NB4 (cell line): Measurements from ENCODE around the gene EPC1.

Experiments
- MAX ChIP-seq: IDR thresholded peaks from 2 replicates; pipeline ENCODE4 v1.6.1; 2011; ENCODE audit warnings: low read depth, low read length
- MYC ChIP-seq: IDR thresholded peaks from 2 replicates; pipeline ENCODE4 v1.6.1; 2011; ENCODE audit warnings: low read depth, low read length
- POLR2A ChIP-seq: IDR thresholded peaks from 2 replicates; pipeline ENCODE4 v1.6.1; 2011; ENCODE audit warnings: mild to moderate bottlenecking; ENCODE audit not compliant: insufficient read length; ENCODE audit errors: extremely low read depth
- TF ChIP-seq, protein P1 (sequence below): IDR thresholded peaks from one replicate; pipeline ENCODE4 v1.5.1; 2012; ENCODE audit warnings: low read depth, low read length

- TF ChIP-seq MAX: no peak
- no peak for TF ChIP-seq POLR2A
- TF ChIP-seq, protein P1, sequence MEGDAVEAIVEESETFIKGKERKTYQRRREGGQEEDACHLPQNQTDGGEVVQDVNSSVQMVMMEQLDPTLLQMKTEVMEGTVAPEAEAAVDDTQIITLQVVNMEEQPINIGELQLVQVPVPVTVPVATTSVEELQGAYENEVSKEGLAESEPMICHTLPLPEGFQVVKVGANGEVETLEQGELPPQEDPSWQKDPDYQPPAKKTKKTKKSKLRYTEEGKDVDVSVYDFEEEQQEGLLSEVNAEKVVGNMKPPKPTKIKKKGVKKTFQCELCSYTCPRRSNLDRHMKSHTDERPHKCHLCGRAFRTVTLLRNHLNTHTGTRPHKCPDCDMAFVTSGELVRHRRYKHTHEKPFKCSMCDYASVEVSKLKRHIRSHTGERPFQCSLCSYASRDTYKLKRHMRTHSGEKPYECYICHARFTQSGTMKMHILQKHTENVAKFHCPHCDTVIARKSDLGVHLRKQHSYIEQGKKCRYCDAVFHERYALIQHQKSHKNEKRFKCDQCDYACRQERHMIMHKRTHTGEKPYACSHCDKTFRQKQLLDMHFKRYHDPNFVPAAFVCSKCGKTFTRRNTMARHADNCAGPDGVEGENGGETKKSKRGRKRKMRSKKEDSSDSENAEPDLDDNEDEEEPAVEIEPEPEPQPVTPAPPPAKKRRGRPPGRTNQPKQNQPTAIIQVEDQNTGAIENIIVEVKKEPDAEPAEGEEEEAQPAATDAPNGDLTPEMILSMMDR: no peak
- TF ChIP-seq MYC: no peak
Observed at GRCh38 chr10:32388258-32389027, 41.5 kb upstream of the EPC1 start.
